ENCODE data around the gene GNAZ.

Gene GNAZ

GRCh38 chr22:23119494-23120414 lies 49.4 kb downstream of the GNAZ start:
- no peak for DNase-seq (ENCODE audit: low read depth)

- DNase-seq (ENCODE audit: low read depth), result no peak
Measured at GRCh38 chr22:23120415-23120899, 50.1 kb downstream of the GNAZ start.

DNA sequence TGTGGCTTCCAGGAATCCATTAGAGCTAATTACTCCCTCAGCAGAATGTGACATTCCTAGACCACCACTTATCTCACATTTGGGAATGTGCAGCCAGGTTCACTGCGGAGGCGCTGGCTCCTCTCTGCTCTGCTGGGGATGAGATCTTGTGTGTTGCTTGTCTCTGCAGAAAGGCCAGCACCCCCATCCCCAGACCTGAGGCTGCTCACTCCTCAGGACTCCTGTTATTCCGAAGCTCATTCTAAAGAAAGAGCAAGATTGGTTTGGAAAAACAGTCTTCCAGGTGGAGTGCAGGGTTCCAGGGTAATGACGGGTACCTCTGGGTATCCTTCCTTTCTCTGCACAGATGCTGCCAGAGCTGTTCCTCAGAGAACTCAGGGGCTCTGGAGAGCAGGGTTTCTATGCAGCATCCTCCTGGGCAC lies 50.7 kb downstream of the GNAZ start:
- no peak for DNase-seq (ENCODE audit: low read depth)

- no peak for DNase-seq (ENCODE audit: low read depth)
Measured at GRCh38 chr22:23121424-23121823, 51.1 kb downstream of the GNAZ start.

DNA sequence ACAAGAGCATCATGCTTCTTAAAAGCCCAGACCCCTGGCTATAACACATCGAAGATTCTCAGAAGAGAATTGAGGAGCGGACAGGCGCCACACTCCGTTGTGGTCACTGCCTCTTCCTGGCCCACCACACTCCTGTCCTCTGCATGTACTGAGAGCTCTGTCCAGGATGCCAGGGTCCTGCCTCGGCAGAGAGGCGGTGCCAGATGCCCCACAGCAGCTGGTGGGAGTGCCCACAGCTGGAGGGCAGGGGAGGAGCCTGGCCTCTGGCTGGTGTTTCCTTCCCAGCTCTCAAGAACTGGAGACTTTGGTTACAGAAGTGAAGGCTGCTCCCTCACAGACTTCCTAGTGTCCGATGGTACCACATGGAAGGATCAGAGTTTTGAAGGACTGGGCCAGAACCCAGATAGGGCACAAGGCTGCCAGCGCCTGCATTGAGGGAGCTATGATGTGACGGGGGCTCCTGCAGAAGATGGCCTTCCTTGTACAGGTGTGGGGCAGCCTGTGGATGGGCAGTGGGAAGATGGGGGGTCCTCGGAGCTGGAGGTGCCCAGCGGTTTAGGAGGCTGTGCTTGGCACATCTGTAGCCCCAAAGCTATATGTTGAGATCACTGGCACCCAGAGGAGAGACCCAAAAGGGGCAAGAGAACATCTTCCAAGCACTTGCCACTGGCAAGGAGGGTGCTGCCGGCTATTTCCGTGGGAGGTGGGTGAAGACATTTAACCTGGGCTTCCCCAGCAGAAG lies 52.1 kb downstream of the GNAZ start:
- no peak for DNase-seq (ENCODE audit: low read depth)

- no peak for DNase-seq (ENCODE audit: low read depth)
Measured at GRCh38 chr22:23122992-23123803, 52.9 kb downstream of the GNAZ start.

DNA sequence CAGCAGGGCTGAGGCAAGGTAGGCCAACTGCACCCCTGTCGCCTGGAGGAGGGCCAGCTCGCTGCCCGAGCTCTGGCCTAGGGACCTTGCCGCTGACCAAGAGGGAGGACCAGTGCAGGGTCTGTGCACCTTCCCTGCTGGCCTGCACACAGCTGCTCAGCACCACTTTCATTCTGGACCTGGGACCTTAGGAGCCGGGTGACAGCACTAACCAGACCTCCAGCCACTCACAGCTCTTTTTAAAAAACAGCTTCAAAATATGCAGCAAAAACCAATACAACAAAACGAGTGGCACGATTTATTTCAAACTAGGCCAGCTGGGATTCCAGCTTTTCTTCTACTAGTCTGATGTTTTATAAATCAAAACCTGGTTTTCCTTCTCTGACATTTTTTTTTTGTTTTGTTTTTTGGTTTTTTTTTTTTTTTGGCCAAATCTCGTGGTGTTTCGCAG lies 53.5 kb downstream of the GNAZ start:
- no peak for DNase-seq (ENCODE audit: low read depth)

DNA sequence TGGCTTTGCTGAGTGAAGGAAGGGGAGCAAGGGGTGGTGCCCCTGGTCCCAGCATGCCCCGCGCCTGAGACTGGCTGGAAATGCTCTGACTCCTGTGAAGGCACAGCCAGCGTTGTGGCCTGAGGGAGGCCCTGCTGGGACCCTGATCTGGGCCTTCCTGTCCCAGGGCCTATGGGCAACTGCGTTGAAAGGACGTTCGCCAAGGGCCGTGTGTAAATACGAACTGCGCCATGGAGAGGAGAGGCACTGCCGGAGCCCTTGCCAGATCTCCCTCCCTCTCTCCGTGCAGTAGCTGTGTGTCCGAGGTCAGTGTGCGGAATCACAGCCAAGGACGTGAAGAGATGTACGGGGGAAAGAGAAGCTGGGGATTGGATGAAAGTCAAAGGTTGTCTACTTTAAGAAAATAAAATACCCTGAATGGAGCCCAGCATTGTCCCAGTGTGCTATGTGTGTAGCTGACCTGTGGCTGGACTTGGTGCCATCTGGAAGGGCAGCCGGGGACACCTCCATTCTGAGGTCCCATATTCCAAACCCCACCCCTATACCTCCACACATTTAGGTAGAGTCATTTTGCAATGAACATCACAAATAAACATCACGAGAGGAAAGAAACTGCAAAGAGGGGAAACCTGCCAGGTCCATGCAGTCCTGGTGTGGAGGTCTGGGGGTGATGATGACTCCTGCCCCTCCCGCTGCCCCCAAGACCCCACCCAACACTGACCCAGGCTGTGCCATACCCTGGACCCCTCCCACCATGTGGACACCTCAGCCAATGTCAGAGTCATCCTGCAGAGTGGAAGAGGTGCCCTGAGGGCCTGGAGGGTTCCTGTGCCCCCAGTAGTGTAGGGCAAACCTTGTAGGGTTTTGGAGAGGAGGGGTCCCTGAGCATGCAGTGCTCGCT lies 54.5 kb downstream of the GNAZ start:
- DNase-seq (ENCODE audit: low read depth), result no peak

DNA sequence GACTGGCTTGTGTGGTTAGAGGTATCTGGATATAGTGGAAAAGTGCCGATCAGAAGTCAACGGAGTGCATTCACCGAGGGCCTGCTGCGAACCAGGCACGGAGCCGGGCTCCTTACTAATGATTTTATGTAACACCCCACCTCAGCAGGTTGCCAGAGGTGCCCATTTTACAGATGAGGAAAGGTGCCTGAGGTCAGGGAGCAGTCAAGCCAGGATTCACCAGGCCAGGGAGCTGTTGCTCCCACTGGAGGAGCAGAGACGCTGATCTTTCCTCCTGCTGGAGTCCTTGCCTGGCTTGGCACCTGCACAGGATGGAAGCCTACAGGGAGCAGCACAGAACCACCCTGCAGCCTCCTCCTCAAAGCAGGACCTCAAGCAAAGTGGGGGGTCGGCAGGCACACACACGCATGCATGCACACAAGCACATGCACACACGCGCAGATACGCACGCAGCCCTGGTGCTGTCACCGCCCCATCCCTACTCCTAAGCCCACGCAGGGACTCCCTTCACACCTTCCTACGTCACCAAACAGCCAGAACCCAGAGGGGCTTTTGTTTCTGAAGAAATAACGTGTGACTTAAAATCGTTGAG lies 55.3 kb downstream of the GNAZ start:
- no peak for DNase-seq (ENCODE audit: low read depth)

GRCh38 chr22:23126165-23127054 lies 56.1 kb downstream of the GNAZ start:
- DNase-seq (ENCODE audit: low read depth), result no peak

DNA sequence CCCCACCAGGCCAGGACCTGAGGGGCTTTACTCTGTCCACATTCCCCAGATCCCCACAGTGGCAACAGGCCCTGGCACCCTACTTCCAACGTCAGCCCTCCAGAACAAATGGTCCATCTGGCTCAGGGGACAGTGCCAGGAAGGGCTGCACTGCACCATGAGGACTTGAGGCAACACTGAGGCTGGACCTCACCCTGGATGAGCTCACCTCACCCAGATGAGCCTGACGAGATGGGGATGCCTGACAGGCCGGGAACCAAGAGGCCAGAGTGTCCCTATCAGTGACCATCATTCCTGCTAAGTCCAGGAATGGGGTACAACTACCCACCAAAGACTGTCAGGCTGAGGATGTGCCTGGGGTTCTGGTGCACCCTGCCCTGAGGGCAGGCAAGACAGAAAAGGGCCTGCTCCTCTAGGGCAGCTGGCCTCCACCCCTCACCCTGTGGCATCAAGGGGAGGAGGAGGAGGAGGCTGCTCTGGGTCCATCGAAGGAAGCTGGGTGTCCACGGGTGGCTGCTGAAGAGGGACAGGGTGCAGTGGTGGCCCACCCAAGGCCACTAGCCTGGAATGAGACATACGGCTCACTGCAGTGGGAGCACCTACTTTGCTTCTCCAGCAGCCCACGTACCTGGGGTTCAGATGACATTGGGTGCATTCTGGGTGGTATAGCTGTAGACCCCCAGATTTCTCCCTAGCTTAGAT lies 56.9 kb downstream of the GNAZ start:
- DNase-seq (ENCODE audit: low read depth), result no peak

DNA sequence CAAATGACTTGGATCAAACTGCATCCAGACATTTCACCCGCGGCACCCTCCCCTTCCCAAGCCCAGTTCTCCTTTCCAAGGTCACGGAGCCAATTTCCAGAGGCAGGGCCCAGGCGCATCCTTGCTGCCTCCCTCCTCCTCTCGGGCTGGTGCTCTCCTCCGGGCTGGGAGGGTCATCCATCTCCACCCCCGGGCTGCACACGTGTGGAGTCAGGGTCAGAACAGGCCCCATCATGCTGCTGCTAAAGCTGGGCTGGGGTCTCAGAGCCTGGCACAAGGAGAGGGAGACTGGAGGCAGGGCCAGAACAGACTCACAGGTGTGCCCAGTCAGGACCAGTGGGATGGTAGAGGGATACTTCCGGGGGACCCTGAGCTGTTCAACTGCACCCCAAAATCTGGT lies 57.5 kb downstream of the GNAZ start:
- DNase-seq (ENCODE audit: low read depth), result no peak

DNA sequence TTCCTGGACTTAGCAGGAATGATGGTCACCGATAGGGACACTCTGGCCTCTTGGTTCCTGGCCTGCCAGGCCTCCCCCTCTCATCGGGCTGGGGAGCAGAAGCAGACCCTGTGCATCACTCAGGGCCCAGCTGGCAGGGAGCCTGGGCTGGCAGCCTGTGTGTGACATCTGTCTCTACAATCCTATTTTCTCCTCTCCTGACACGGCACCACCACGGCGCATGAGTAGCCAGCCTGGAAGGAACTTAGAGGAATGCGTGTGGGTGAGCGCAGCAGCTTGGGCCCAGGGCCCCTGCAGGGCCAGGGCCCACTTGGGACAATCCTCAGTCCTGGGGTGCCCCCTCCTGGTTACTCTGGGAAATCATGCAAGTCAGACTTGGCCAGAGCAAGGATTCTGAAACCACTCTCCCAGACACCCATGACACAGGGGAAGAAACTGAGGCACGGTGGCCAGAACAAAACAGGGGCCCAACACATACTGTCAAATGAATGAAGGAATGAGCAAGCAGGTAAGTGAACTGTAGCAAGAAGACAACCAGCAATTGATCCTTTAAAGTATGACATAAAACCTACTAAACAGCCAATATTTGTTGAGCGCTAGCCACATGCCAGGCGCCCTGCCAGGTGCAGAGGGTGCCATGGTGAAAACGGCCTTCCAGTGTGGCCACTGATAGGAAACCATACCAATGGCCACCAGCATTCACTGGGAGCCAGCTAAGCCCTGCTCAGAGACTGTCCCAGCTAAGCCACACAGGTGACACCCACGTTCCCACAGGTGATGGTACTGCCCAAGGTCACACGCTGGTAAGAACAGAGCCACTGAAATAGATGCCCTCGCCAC lies 58.2 kb downstream of the GNAZ start:
- DNase-seq (ENCODE audit: low read depth), result peak; percentile 40

GRCh38 chr22:23129149-23129548 lies 58.8 kb downstream of the GNAZ start:
- DNase-seq (ENCODE audit: low read depth), result no peak

DNA sequence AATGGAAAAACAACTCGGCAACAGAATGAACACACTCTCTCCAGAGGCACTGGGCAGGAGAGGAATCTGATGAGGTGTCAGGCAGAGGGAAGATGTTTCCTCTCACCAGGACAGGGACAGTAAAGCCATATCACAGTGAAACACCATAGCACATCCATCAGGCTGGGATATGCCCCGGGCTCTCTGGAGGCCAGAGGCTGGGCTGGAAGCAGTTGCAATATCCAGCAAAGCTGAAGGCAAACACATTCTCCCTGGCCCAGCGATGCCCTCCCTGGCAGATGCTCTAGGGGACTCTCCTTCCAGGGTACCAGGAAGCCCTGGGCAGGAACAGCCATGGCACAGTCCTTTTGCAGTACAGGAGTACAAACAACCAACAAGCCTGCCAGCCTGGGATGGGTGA lies 60.4 kb downstream of the GNAZ start:
- DNase-seq (ENCODE audit: low read depth), result no peak

DNA sequence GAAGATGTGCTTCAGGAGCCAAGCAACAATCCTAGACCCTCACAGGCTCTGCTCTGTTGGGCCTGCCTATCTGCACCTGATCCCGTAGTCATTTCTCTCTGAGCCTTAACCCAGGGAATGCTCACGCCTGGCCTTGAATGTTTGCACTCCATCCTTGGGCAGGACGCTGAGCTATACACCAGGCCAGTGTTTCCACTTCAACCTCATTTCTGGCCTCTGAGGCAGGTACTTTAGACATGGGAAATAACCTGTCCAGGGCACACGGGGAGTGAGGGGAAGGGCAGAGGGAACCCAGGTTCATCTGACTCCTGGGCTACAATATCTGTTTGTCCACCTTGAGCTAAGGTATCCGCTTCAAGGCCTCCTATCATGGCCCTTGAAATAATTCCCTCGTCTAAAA lies 61.6 kb downstream of the GNAZ start:
- DNase-seq (ENCODE audit: low read depth), result no peak

DNA sequence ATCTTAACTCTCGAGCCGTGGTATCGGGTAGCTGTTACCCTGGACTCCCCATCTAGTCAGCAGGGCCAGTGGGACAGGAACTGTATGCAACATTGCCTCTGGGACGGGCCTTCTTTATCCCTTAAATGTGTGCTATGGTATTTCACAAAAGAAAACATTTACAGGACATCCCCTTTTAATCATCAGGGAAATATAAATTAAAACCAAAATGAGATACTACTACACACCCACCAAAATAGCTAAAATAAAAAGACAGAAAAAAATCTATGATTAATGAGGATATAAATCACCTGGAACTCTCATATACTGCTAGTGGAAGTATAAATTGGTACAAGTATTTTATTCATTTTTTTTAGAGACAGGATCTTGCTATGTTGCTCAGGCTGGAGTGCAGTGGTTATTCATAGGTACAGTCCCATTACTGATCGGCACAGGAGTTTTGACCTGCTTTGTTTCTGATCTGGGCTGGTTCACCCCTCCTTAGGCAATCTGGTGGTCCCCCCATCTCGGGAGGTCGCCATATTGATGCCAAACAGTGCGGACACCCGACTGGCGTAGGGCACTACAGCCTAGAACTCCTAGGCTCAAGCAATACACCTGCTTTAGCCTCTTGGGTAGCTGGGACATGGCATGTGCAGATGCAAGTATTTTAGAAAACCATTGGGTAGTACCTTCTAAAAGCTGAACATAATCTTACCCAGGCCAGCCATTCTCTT lies 62.2 kb downstream of the GNAZ start:
- DNase-seq (ENCODE audit: low read depth), result no peak
